OCI-LY7 (cell line): Measurements from ENCODE around the gene CA10. TPM values are rescaled to one million over a fixed set of nuclear protein-coding genes. Genes with fewer than 3 reads are reported as not detected.

Source experiments
- BruUV-seq: library from RNA; stranded (reverse); fragments of 400-500 nt; replicated peaks from 2 replicates; lab custom pipeline; 2021; lab: Mats Ljungman, UMichigan
- CTCF ChIA-PET: fragments of 300-600 bp; sonication (Branson Sonifier 250); formaldehyde crosslinking; loops from one replicate; lab custom pipeline; 2022; ENCODE audit warnings: antibody characterized with exemption; ENCODE audit not compliant: unreplicated experiment; lab: Charles Lee
- POLR2A ChIA-PET: fragments of 300-600 bp; sonication (Branson Sonifier 250); formaldehyde crosslinking; loops from one replicate; lab custom pipeline; 2022; ENCODE audit warnings: antibody characterized with exemption; lab: Charles Lee
- DNase-seq: peaks from one replicate; pipeline ENCODE4 v3.0.0-alpha.2; 2015; ENCODE audit warnings: low spot score
- H2AFZ ChIP-seq: fragments of 200-600 bp; sonication (generic), shearing (Covaris generic); 2 replicates; pipeline ENCODE4 v1.6.1; 2014; ENCODE audit warnings: mild to moderate bottlenecking, antibody characterized with exemption, low read length, moderate library complexity
- H3K27ac ChIP-seq: fragments of 200-600 bp; sonication (generic); 2 replicates; pipeline ENCODE4 v1.5.1; 2014; ENCODE audit warnings: mixed run types, low read depth, mild to moderate bottlenecking, moderate library complexity, low read length, inconsistent platforms; ENCODE audit not compliant: poor library complexity, severe bottlenecking
- H3K36me3 ChIP-seq: fragments of 200-600 bp; sonication (generic); 2 replicates; pipeline ENCODE4 v1.6.1; 2014; ENCODE audit warnings: mild to moderate bottlenecking, antibody characterized with exemption, low read length, moderate library complexity, mixed read lengths; ENCODE audit not compliant: insufficient read depth
- H3K4me1 ChIP-seq: fragments of 200-600 bp; sonication (generic); 2 replicates; pipeline ENCODE4 v1.5.1; 2014; ENCODE audit warnings: mild to moderate bottlenecking, low read length; ENCODE audit not compliant: insufficient read depth, poor library complexity, severe bottlenecking
- H3K4me2 ChIP-seq: fragments of 200-600 bp; sonication (generic); 2 replicates; pipeline ENCODE4 v1.6.1; 2014; ENCODE audit warnings: mild to moderate bottlenecking, low read length
- H3K4me3 ChIP-seq: fragments of 200-600 bp; sonication (generic); 2 replicates; pipeline ENCODE4 v1.5.1; 2014; ENCODE audit warnings: mild to moderate bottlenecking, low read depth, low read length; ENCODE audit not compliant: poor library complexity, severe bottlenecking
- H3K79me2 ChIP-seq: fragments of 200-600 bp; sonication (generic); 2 replicates; pipeline ENCODE4 v1.6.1; 2016; ENCODE audit warnings: low read depth, mild to moderate bottlenecking, low read length, moderate library complexity, mixed read lengths; ENCODE audit not compliant: insufficient read depth
- H3K9me2 ChIP-seq: fragments of 200-600 bp; sonication (generic); 2 replicates; pipeline ENCODE4 v1.6.1; 2016; ENCODE audit warnings: mild to moderate bottlenecking, low read length, mixed read lengths; ENCODE audit not compliant: insufficient read depth
- H3K9me3 ChIP-seq: fragments of 200-600 bp; sonication (generic); 2 replicates; pipeline ENCODE4 v1.6.1; 2014; ENCODE audit warnings: mild to moderate bottlenecking, mixed run types, low read length, mixed read lengths
- H4K20me1 ChIP-seq: fragments of 200-600 bp; sonication (generic); 2 replicates; pipeline ENCODE4 v1.6.1; 2014; ENCODE audit warnings: mild to moderate bottlenecking, antibody characterized with exemption, low read length, moderate library complexity, mixed read lengths; ENCODE audit not compliant: insufficient read depth
- EZH2phosphoT487 ChIP-seq: fragments of 200-600 bp; sonication (generic); IDR thresholded peaks from 2 replicates; pipeline ENCODE4 v1.6.1; 2018; ENCODE audit warnings: low read depth, borderline replicate concordance, mild to moderate bottlenecking, mixed run types, antibody characterized with exemption, low read length, moderate library complexity, mixed read lengths
- intact Hi-C: fragments of 100-400 bp; cut with micrococcal nuclease; formaldehyde crosslinking; loops from one replicate; pipeline ENCODE4 v1.10.0; 2022; ENCODE audit not compliant: unreplicated experiment
- total RNA-seq, 2 experiments: library from RNA; depleted of rRNA in 1 of 2; stranded (reverse); fragments of >200 nt in 1 of 2; shearing (Covaris generic) in 1 of 2; gene quantifications; 2 replicates each; pipeline ENCODE4 v1.2.3, GENCODE V29; 2014 to 2022
- TF ChIP-seq, protein P1 (sequence below): fragments of 200-600 bp; sonication (generic); conservative IDR thresholded peaks from 2 replicates; pipeline ENCODE4 v1.5.1; 2014; ENCODE audit warnings: mild to moderate bottlenecking, antibody characterized with exemption, low read length, moderate library complexity, mixed read lengths

Gene CA10
- total RNA-seq, 2 experiments from 2014 or later: not detected

DNA sequence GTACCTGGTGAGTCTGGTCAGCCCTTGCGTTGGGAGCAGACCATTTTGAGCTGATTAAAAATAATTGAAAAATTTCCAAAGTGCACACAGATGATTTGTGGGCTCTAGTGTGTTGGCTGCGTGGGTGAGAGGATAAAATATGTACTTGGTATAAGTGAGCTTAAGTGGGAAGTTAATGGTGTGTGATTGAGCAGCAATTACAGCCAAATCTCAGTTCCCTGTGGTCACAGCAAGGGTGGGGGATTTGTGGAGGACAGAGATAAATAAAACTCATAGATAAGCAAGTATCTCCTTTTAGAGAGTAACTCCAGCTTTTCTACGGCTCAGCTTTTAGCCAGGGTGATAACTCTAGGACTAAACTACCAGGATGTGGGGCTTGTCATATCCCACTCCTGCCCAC lies 507.7 kb downstream of the CA10 start:
- intact Hi-C loops: no loop called here

DNA sequence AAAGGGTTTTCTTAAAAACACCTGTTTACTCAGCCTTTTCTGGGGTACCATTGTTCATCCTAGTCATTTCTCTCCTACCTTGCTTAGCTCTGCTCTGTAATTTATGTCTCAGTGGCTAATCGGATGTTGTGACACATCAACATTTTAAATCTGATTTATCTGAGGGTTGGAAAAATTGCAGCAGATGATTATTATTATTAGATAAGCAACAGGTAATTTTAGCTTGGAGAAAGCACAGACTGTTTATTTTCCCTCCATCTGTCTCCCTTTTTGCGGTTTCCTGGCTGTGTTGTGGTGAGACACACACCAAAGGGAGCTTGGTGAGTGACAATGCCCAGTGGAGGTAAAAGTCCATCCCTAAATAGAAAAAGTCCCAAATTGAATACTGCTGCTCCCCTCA lies 508.3 kb downstream of the CA10 start:
- Histone ChIP-seq H2AFZ (no peak overlapping the region), H3K27ac (no peak overlapping the region), H3K36me3 (no peaks in the 10 kb centered on the region), H3K9me3 (no peaks in the 10 kb centered on the region), H3K4me3 (no peak overlapping the region), H3K79me2 (no peaks in the 10 kb centered on the region), H3K4me2 (no peak overlapping the region), H3K9me2 (no peaks in the 10 kb centered on the region), H4K20me1 (no peaks in the 10 kb centered on the region), H3K4me1 (no peaks in the 10 kb centered on the region)
- no peak for DNase-seq
- TF ChIP-seq, protein P1, sequence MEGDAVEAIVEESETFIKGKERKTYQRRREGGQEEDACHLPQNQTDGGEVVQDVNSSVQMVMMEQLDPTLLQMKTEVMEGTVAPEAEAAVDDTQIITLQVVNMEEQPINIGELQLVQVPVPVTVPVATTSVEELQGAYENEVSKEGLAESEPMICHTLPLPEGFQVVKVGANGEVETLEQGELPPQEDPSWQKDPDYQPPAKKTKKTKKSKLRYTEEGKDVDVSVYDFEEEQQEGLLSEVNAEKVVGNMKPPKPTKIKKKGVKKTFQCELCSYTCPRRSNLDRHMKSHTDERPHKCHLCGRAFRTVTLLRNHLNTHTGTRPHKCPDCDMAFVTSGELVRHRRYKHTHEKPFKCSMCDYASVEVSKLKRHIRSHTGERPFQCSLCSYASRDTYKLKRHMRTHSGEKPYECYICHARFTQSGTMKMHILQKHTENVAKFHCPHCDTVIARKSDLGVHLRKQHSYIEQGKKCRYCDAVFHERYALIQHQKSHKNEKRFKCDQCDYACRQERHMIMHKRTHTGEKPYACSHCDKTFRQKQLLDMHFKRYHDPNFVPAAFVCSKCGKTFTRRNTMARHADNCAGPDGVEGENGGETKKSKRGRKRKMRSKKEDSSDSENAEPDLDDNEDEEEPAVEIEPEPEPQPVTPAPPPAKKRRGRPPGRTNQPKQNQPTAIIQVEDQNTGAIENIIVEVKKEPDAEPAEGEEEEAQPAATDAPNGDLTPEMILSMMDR: no peak
- TF ChIP-seq EZH2phosphoT487: no peak
- intact Hi-C loops: no loop called here
- BruUV-seq: no TSS peak
- POLR2A ChIA-PET: no interaction called here
- CTCF ChIA-PET: no interaction called here

More for the DNA sequence above, 507.7 kb downstream of the CA10 start:
- CTCF ChIA-PET: no interaction called here
- no peaks in the 10 kb centered on the region for H3K9me2 ChIP-seq
- H3K4me3 ChIP-seq: no peak overlapping the region
- no peaks in the 10 kb centered on the region for H3K79me2 ChIP-seq
- no peaks in the 10 kb centered on the region for H3K4me1 ChIP-seq
- no peaks in the 10 kb centered on the region for H3K36me3 ChIP-seq
- no peak overlapping the region for H3K4me2 ChIP-seq
- no peaks in the 10 kb centered on the region for H3K9me3 ChIP-seq
- H4K20me1 ChIP-seq: no peaks in the 10 kb centered on the region
- BruUV-seq: no TSS peak
- no peak for DNase-seq
- H3K27ac ChIP-seq: no peak overlapping the region
- TF ChIP-seq, protein P1: no peak
- no peak for TF ChIP-seq EZH2phosphoT487
- H2AFZ ChIP-seq: no peak overlapping the region
- POLR2A ChIA-PET: interaction anchor here (1.4 kb wide), 1 partner anchor 10 kb away, joined by 3 read pairs; no protein-coding TSS in a partner anchor

DNA sequence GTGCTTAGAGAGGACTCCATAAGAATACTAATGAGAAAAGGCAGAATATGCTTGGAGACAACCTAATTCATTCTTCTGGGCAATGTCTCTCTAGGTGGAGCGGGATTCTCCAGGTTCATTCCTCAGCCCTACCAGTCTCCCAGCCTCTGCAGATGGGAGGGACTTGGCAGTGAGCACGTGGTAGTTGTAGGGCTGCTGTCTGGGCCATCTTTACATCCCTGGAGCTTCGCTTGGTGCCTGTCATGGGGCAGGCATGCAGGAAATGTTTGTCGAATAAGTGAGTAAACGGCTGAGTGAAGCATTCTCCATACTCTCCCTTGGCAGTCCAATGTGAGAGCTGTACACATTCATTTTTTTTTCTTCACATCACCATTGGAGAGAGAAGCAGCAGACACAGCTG lies 510.7 kb downstream of the CA10 start:
- no peak overlapping the region for H2AFZ ChIP-seq
- no peak for TF ChIP-seq EZH2phosphoT487
- H3K4me1 ChIP-seq: no peaks in the 10 kb centered on the region
- H3K4me3 ChIP-seq: no peak overlapping the region
- no TSS peak for BruUV-seq
- H3K4me2 ChIP-seq: no peak overlapping the region
- no peaks in the 10 kb centered on the region for H3K79me2 ChIP-seq
- CTCF ChIA-PET: no interaction called here
- no peaks in the 10 kb centered on the region for H3K9me2 ChIP-seq
- H4K20me1 ChIP-seq: no peaks in the 10 kb centered on the region
- POLR2A ChIA-PET: no interaction called here
- H3K36me3 ChIP-seq: no peaks in the 10 kb centered on the region
- DNase-seq: no peak
- intact Hi-C loops: no loop called here
- H3K9me3 ChIP-seq: no peaks in the 10 kb centered on the region
- H3K27ac ChIP-seq: no peak overlapping the region
